CD4-positive, alpha-beta memory T cell (primary cell): Measurements from ENCODE around the gene MRPL19. TPM values are rescaled to one million over a fixed set of nuclear protein-coding genes. Genes with fewer than 3 reads are reported as not detected.
"Not testable (repeated sequence)": the region's sequence is repeated elsewhere in the genome, so short reads cannot be mapped to it uniquely, and the experiment has no call there.

Source experiments
- CTCF ChIA-PET: fragments of 350-600 bp; sonication (Branson Sonifier 250); formaldehyde crosslinking; loops from one replicate; lab custom pipeline; 2021; ENCODE audit warnings: inconsistent platforms; ENCODE audit not compliant: partially characterized antibody; lab: Charles Lee
- POLR2A ChIA-PET: fragments of 350-600 bp; sonication (Branson Sonifier 250); formaldehyde crosslinking; loops from one replicate; lab custom pipeline; 2021; ENCODE audit not compliant: partially characterized antibody; lab: Charles Lee
- DNase-seq, 5 donors: peaks; one replicate each; pipeline versions ENCODE4 v3.0.0 to v3.0.0-alpha.2; 2020 to 2022; ENCODE audit warnings: mixed read lengths in 1 of 5
- H3K27ac ChIP-seq: one replicate; pipeline ENCODE4 v1.7.0; 2013; ENCODE audit warnings: low read depth, low read length
- H3K27me3 ChIP-seq: 2 replicates; pipeline ENCODE4 v1.7.0; 2013; ENCODE audit warnings: mild to moderate bottlenecking, low read length, moderate library complexity; ENCODE audit not compliant: insufficient read depth
- H3K36me3 ChIP-seq: 2 replicates; pipeline ENCODE4 v1.7.0; 2013; ENCODE audit warnings: mild to moderate bottlenecking, low read length, moderate library complexity; ENCODE audit not compliant: insufficient read depth
- H3K4me1 ChIP-seq: 2 replicates; pipeline ENCODE4 v1.7.0; 2013; ENCODE audit warnings: mild to moderate bottlenecking, low read length, moderate library complexity; ENCODE audit not compliant: insufficient read depth
- H3K4me3 ChIP-seq, 2 donors: one replicate each; pipeline ENCODE4 v1.7.0; 2013; ENCODE audit warnings: low read length in 2 of 2, mild to moderate bottlenecking in 1 of 2
- H3K9me3 ChIP-seq, 2 donors: one replicate each; pipeline ENCODE4 v1.7.0; 2013; ENCODE audit warnings: low read length in 2 of 2, control low read depth in 1 of 2; ENCODE audit not compliant: control insufficient read depth in 1 of 2
- H3K27ac Mint-ChIP-seq, 7 donors: one replicate each; pipeline ENCODE4 v1.8.0; 2020 to 2021; ENCODE audit warnings: mixed read lengths in 7 of 7, mild to moderate bottlenecking in 6 of 7, inconsistent platforms in 3 of 7, moderate library complexity in 3 of 7
- H3K27me3 Mint-ChIP-seq, 2 donors: one replicate each; pipeline ENCODE4 v1.8.0; 2020 to 2021; ENCODE audit warnings: mixed read lengths in 2 of 2
- H3K36me3 Mint-ChIP-seq, 2 donors: one replicate each; pipeline ENCODE4 v1.8.0; 2020 to 2021; ENCODE audit warnings: mixed read lengths in 2 of 2, inconsistent platforms in 1 of 2, mild to moderate bottlenecking in 1 of 2
- H3K4me1 Mint-ChIP-seq, 4 donors: one replicate each; pipeline ENCODE4 v1.8.0; 2020 to 2021; ENCODE audit warnings: mixed read lengths in 4 of 4, mild to moderate bottlenecking in 1 of 4
- H3K4me3 Mint-ChIP-seq, 8 donors: one replicate each; pipeline ENCODE4 v1.8.0; 2020 to 2021; ENCODE audit warnings: mixed read lengths in 8 of 8, mild to moderate bottlenecking in 7 of 8, moderate library complexity in 6 of 8, inconsistent platforms in 3 of 8
- H3K9me3 Mint-ChIP-seq, 8 donors: one replicate each; pipeline ENCODE4 v1.8.0; 2020 to 2021; ENCODE audit warnings: mixed read lengths in 8 of 8, mild to moderate bottlenecking in 5 of 8, inconsistent platforms in 3 of 8, moderate library complexity in 1 of 8
- intact Hi-C: fragments of 100-400 bp; cut with micrococcal nuclease; formaldehyde crosslinking; loops from one replicate; pipeline ENCODE4 v1.15.1; 2023
- polyA plus RNA-seq, 2 donors: library from polyadenylated mRNA; unstranded; fragments of 300-500 nt; fragmentation: Illumina TruSeq; gene quantifications; one replicate each; pipeline ENCODE4 v1.2.3, GENCODE V29; 2021
- total RNA-seq, 2 experiments: library from RNA; stranded (reverse); gene quantifications; one replicate each; pipeline ENCODE4 v1.2.3, GENCODE V29; 2021

MRPL19 gene
- total and polyA plus RNA-seq, 4 experiments from 2014 or later: 27.6 to 35.6 (median 29.5) TPM

DNA sequence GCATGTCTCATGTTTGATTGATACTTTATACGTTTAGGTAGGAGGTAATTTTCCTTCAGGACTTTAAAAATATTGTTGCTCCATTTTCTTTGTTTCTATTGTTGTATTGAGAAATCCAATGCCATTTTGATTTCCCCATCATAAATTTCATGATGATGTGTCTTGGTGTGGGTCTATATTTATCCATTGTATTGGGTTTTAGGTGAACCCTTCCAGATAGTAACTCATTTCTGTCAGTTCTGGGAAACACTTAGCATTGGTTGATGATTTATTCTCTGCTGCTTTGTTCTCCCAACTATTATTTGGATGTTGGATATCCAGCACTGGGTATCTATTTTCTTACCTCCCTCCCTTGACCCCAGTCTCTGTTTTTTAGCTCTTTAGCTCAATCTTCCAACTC lies 10.0 kb downstream of the MRPL19 start:
- Mint-ChIP-seq H3K27ac (peak overlapping the region in 1 of 7 donors; percentile 7), H3K36me3 (peaks cover 86 to 93% of the 10 kb centered on the region in 2 donors), H3K9me3 (peaks cover 2 to 20% (median 12%) of the 10 kb centered on the region in 8 donors), H3K4me3 (no peak overlapping the region), H3K4me1 (peaks cover 3 to 21% (median 16%) of the 10 kb centered on the region in 4 donors), H3K27me3 (no peaks in the 10 kb centered on the region)
- Histone ChIP-seq H3K4me3 (no peak overlapping the region), H3K27ac (no peak overlapping the region), H3K4me1 (no peaks in the 10 kb centered on the region), H3K27me3 (no peaks in the 10 kb centered on the region), H3K36me3 (peaks cover 36% of the 10 kb centered on the region), H3K9me3 (no peaks in the 10 kb centered on the region)
- ChIA-PET CTCF (interaction anchor here (2.5 to 3.7 kb wide), 2 partner anchors 16 to 20 kb away, joined by 10 to 12 read pairs; no protein-coding TSS in a partner anchor), POLR2A (no interaction called here)
- DNase-seq: no peak
- intact Hi-C loops: no loop called here

GRCh38 chr2:75657798-75658197 lies 11.2 kb downstream of the MRPL19 start:
- Histone ChIP-seq H3K27ac (no peak overlapping the region), H3K27me3 (no peaks in the 10 kb centered on the region), H3K9me3 (no peaks in the 10 kb centered on the region), H3K4me1 (no peaks in the 10 kb centered on the region), H3K4me3 (no peak overlapping the region), H3K36me3 (peaks cover 28% of the 10 kb centered on the region)
- H3K27ac Mint-ChIP-seq: peak overlapping the region in 2 of 7 donors; percentile 32 to 57
- ChIA-PET CTCF (interaction anchor here (0.7 to 0.8 kb wide), 2 partner anchors 9 to 17 kb away, joined by 3 read pairs; no protein-coding TSS in a partner anchor), POLR2A (interaction anchor here (1.0 kb wide), 1 partner anchor 11 kb away, joined by 3 read pairs; the partner anchor contains the start of gene MRPL19)
- H3K27me3 Mint-ChIP-seq: no peaks in the 10 kb centered on the region
- intact Hi-C loops: no loop called here
- H3K4me3 Mint-ChIP-seq: no peak overlapping the region
- H3K9me3 Mint-ChIP-seq: peaks cover 2 to 20% (median 13%) of the 10 kb centered on the region in 8 donors
- H3K36me3 Mint-ChIP-seq: peaks cover 87 to 93% of the 10 kb centered on the region in 2 donors
- peaks cover 3 to 20% (median 17%) of the 10 kb centered on the region in 4 donors for H3K4me1 Mint-ChIP-seq
- DNase-seq: no peak

- CTCF ChIA-PET: interaction anchor here (0.7 to 2.8 kb wide), 2 partner anchors 10 to 29 kb away, joined by 3 to 12 read pairs; no protein-coding TSS in a partner anchor
- peaks cover 7% of the 10 kb centered on the region for H3K36me3 ChIP-seq
- H3K4me1 Mint-ChIP-seq: no peaks in the 10 kb centered on the region
- no peak overlapping the region for H3K27ac ChIP-seq
- no peak for DNase-seq
- H3K27me3 ChIP-seq: no peaks in the 10 kb centered on the region
- intact Hi-C loops: no loop called here
- no peak overlapping the region for H3K4me3 Mint-ChIP-seq
- H3K36me3 Mint-ChIP-seq: peaks cover 39 to 50% of the 10 kb centered on the region in 2 donors
- POLR2A ChIA-PET: no interaction called here
- no peaks in the 10 kb centered on the region for H3K9me3 Mint-ChIP-seq
- H3K27me3 Mint-ChIP-seq: no peaks in the 10 kb centered on the region
- H3K4me1 ChIP-seq: no peaks in the 10 kb centered on the region
- H3K4me3 ChIP-seq: no peak overlapping the region
- H3K27ac Mint-ChIP-seq: no peak overlapping the region
- no peaks in the 10 kb centered on the region for H3K9me3 ChIP-seq
Measured at GRCh38 chr2:75666911-75667310, 20.3 kb downstream of the MRPL19 start.

DNA sequence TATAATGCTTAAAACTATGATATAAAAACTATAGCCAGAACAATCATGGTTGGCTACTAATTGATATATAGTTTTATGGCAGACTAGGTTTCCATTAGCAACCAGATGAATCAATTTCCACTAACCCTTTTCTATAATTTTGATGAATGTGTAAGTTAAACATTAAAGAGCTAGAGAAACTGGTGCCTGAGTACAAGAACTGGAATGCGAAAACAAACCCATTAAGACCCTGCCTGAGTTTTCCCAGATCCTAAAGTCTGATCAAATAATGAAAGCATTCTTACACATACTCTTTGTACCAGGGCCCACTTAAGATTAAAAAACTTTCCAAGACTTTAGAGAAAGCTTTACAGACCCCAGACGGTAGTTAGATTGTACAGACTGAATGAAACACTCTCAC lies 21.3 kb downstream of the MRPL19 start:
- Mint-ChIP-seq H3K36me3 (peaks cover 41 to 47% of the 10 kb centered on the region in 2 donors), H3K4me1 (no peaks in the 10 kb centered on the region), H3K27me3 (no peaks in the 10 kb centered on the region), H3K27ac (peak overlapping the region in 1 of 7 donors; percentile 10), H3K4me3 (no peak overlapping the region), H3K9me3 (no peaks in the 10 kb centered on the region)
- no peak for DNase-seq
- Histone ChIP-seq H3K4me3 (no peak overlapping the region), H3K27me3 (no peaks in the 10 kb centered on the region), H3K4me1 (no peaks in the 10 kb centered on the region), H3K9me3 (no peaks in the 10 kb centered on the region), H3K36me3 (peaks cover 13% of the 10 kb centered on the region), H3K27ac (no peak overlapping the region)
- intact Hi-C loops: no loop called here
- CTCF ChIA-PET: interaction anchor here (1.3 to 2.8 kb wide), 3 partner anchors 9 to 38 kb away, joined by 3 to 12 read pairs (median 5); no protein-coding TSS in a partner anchor
- POLR2A ChIA-PET: no interaction called here

GRCh38 chr2:75675423-75675822 lies 28.8 kb downstream of the MRPL19 start:
- Mint-ChIP-seq H3K36me3 (peaks cover 24 to 36% of the 10 kb centered on the region in 2 donors), H3K4me1 (peaks cover 0 to 11% (median 5%) of the 10 kb centered on the region in 4 donors)
- H3K4me3 ChIP-seq, H3K27me3 ChIP-seq, H3K4me3 Mint-ChIP-seq, DNase-seq, H3K9me3 ChIP-seq, H3K4me1 ChIP-seq, H3K36me3 ChIP-seq, H3K9me3 Mint-ChIP-seq, POLR2A ChIA-PET, H3K27me3 Mint-ChIP-seq, H3K27ac Mint-ChIP-seq, H3K27ac ChIP-seq, intact Hi-C loops: not testable (repeated sequence)
- CTCF ChIA-PET: interaction anchor here (1.0 kb wide), 1 partner anchor 34 kb away, joined by 6 read pairs; no protein-coding TSS in a partner anchor

GRCh38 chr2:75675908-75676307 lies 29.3 kb downstream of the MRPL19 start:
- ChIA-PET POLR2A (no interaction called here), CTCF (interaction anchor here (1.0 to 1.8 kb wide), 2 partner anchors 21 to 35 kb away, joined by 6 to 10 read pairs; no protein-coding TSS in a partner anchor)
- no peaks in the 10 kb centered on the region for H3K9me3 ChIP-seq
- peaks cover 0 to 11% (median 5%) of the 10 kb centered on the region in 4 donors for H3K4me1 Mint-ChIP-seq
- H3K27ac Mint-ChIP-seq: no peak overlapping the region
- H3K27ac ChIP-seq: no peak overlapping the region
- H3K4me3 Mint-ChIP-seq: no peak overlapping the region
- DNase-seq: no peak
- H3K27me3 Mint-ChIP-seq: no peaks in the 10 kb centered on the region
- no peaks in the 10 kb centered on the region for H3K9me3 Mint-ChIP-seq
- intact Hi-C loops: no loop called here
- H3K36me3 ChIP-seq: peaks cover 6% of the 10 kb centered on the region
- peaks cover 25 to 34% of the 10 kb centered on the region in 2 donors for H3K36me3 Mint-ChIP-seq
- H3K4me3 ChIP-seq: no peak overlapping the region
- no peaks in the 10 kb centered on the region for H3K4me1 ChIP-seq
- H3K27me3 ChIP-seq: no peaks in the 10 kb centered on the region

DNA sequence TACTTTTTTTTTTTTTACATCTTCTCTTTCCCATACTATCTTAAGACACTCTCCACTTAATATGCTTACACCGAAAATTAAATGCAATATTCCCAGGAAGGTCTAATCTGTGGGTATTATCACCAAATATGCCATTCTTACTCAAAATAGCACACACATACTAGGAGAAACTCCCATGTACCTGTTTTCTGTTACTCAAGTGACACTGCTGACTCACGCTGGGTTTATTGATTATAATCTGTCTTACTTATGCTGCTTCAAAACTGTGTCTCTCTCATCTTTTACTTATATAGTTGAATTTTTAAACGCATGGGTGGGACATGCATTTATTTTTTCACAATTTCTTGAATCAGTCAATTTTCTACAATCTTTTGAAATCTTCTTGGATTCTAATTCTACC lies 29.9 kb downstream of the MRPL19 start:
- H3K9me3 ChIP-seq: no peaks in the 10 kb centered on the region
- H3K9me3 Mint-ChIP-seq: no peaks in the 10 kb centered on the region
- ChIA-PET POLR2A (no interaction called here), CTCF (interaction anchor here (0.7 to 5.4 kb wide), 17 partner anchors 8 to 45 kb away, joined by 3 to 59 read pairs (median 6); partner anchors contain the start of gene MRPL19)
- H3K27me3 ChIP-seq: no peaks in the 10 kb centered on the region
- peaks cover 6% of the 10 kb centered on the region for H3K36me3 ChIP-seq
- H3K4me3 ChIP-seq: no peak overlapping the region
- H3K4me1 Mint-ChIP-seq: peaks cover 0 to 11% (median 5%) of the 10 kb centered on the region in 4 donors
- peaks cover 19 to 29% of the 10 kb centered on the region in 2 donors for H3K36me3 Mint-ChIP-seq
- intact Hi-C loops: no loop called here
- no peak for DNase-seq
- no peak overlapping the region for H3K27ac Mint-ChIP-seq
- H3K27ac ChIP-seq: no peak overlapping the region
- no peaks in the 10 kb centered on the region for H3K27me3 Mint-ChIP-seq
- no peaks in the 10 kb centered on the region for H3K4me1 ChIP-seq
- no peak overlapping the region for H3K4me3 Mint-ChIP-seq
